Pons (tissue), 1 donor: ENCODE results near the gene TRAPPC10.

Source experiments
- DNase-seq: peaks from one replicate; pipeline ENCODE4 v3.0.0-alpha.2; 2016; ENCODE audit warnings: low spot score

Gene TRAPPC10

DNA sequence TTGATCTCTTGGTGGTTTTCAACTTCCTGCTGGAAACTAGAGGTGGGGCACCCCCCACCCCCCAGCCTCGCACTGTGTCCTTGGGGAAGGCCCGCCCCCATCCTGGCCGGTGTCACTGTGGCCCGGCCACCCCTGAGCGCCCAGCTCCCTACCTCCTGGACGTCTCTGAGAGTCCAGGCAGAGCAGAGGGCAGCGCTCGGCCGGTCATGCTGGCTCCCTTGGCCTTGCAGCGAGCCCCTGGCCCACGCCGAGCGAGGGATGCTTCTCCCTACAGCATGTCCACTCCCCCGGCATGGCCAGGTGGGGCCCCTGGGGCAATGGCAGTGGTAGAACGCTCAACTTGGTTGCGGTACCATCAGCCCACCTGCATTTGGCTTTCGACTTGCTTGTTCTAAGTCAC is 28.7 kb upstream of the TRAPPC10 start:
- DNase-seq, result no peak

DNA sequence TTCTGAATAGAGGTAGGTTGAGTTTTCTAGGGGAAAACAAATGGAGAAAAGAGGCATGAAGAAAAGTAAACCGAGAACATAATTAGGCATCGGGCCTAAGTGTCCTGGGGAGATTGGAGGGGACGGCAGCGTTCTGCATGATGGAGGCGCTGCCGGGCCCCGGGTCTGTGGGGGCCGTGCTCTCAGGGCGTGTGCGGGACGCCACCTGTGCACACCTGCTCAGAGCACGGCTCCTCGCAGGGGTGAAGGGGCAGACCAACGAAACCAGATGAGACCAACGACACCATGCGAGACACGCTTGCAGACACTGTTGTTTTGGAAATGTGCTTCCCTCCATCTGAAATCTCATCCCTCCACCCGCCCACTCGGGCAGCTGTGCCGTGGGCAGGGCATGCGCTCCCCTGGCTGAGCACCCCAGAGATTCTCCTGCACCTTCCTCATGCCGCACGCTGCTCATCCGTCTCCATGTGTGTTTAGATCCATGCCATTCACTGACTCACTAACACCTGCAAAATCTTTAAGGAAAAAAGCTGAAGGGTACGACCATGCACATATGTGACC is 28.2 kb upstream of the TRAPPC10 start:
- DNase-seq, result no peak

DNA sequence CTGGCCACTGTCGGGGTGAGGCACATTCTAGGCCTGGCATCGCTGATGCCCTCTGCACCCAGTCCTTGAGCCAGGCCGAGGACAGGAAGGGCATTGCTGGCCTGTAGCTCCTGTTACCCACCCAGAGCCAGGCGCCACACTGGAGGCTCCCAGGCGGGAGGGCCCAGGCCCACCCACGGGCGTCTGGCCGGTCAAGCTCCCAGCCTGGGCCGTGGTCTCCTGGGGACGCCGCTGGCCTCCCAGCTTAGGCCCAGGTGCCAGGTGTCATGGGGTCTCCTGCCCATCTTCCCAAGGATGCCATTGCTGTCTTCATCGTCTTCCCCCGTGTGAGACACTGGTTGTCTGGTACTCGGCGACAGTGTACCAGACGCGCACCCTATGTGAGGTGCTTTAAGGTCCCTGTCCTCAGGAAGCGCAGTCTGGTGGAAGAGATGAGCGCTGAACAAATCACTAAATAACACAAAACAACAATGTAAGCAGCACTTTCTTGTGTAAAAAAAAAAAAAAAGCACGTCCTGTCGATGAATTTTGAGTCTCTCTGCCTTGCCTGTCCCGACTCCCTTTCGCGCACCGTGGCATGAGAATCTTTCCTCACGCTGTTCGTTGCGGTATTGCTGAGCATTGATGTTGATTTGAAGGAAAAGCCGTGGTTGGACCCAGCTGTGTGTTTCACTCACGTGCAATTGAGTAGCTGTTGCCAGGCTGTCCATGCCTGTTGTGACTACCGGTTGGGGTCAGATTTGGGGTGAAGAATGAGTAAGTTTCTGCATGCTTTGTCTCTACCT is 27.0 kb upstream of the TRAPPC10 start:
- DNase-seq, result no peak

DNA sequence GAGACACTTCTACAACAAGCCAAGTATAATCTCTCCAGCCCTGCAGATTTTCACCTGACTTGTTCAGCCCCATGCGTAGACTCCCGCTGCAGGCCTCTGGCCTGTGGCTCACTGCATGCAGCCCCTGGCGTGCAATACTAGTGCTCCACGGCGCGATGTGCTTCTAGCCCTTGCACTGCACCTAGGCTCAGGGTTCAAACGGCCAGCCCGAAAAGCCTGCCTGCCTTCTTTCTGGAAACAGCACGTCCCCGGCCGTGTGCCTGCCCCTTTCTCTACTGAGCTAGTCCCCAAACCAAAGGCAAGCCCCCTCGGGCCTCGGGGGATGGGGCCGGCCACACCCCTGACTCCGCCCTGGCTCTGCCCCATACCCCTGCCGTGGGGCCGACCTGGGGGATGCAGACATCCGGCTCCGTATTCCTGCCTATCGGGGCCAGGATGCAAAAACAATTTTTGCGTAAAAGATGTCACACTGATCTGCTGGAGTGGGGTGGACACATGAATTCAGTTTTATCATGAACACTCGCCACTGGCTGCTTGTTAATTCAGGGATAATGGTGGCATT is 26.3 kb upstream of the TRAPPC10 start:
- no peak for DNase-seq

DNA sequence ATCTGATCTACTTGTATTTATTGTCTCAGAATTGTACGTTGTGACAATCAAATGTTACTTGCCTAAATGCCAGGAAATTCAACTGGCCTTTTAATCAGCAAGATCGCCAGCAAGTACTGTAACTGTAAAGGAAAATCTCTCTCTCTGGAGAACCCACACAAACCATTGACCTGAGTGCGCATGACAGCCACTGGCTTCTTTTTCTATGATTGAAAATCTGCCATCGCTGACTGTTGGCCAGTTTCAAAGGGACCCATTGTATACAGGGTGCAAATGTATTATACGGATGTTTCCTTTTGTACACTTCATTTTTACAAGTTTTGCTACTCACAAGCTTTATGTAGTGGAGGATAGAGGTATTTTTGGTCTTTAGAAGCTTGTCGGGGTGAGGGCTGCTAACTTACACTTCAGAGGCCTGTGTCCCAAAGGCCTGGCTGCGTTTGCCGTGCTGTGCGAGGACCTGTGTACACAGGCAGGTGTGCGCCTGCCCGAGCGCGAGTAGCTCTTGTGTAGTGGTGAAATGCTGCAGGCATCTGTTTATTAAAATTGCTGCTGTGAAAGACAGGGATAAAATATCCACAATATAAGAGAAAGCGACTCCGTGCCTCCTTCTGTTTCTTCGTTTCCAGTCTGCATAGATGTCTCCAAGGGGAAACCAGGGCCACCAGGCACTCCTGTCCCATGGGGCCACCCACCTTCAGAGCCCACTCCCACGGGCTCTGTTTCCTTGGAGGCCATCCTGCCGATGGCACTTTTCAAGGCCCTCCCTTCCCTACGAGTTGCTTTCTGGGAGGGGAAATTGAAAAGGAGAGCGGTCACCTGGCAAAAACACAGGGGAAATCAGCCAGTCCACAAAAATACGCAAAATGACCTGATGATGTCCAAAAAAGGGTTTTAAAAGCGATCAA is 25.3 kb upstream of the TRAPPC10 start:
- DNase-seq, result peak; percentile 89

DNA sequence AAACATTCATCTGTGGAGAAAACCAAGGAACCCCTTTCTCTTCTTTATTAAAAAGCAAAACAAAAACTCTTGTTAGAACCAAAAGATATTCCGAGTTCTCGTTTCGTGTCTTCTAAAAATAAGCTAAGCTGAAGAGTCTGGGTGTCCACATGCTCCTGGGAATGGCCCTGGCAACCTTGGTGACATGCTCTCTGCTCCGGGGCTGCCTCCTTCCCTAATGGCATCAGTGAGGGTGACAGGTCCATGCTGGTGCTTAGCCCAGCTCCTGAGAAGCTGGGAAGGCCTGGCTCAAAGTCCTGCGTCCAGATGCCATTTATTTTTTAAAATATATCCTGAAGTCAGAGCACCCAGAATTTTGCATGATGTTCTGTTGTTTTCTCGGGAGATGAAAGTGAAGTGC is 24.6 kb upstream of the TRAPPC10 start:
- DNase-seq, result peak; percentile 47

DNA sequence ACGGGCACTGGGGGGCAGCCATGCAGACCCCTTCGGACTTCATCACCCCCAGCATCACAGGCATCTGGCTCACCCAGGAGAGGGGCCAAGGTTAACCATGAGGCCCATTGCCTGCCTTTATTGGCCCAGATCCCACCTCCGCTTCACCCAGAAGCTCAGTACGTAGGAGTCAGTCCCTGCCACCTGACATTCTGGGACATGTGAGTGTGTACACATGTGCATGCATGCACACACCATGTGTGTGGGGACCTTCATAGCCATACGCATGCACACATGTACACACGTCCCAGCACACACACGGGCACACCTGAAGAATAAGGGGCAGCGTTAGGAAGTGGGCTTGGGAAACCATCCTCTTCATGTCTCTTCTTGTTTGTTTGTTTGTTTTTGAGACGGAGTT is 24.1 kb upstream of the TRAPPC10 start:
- no peak for DNase-seq

DNA sequence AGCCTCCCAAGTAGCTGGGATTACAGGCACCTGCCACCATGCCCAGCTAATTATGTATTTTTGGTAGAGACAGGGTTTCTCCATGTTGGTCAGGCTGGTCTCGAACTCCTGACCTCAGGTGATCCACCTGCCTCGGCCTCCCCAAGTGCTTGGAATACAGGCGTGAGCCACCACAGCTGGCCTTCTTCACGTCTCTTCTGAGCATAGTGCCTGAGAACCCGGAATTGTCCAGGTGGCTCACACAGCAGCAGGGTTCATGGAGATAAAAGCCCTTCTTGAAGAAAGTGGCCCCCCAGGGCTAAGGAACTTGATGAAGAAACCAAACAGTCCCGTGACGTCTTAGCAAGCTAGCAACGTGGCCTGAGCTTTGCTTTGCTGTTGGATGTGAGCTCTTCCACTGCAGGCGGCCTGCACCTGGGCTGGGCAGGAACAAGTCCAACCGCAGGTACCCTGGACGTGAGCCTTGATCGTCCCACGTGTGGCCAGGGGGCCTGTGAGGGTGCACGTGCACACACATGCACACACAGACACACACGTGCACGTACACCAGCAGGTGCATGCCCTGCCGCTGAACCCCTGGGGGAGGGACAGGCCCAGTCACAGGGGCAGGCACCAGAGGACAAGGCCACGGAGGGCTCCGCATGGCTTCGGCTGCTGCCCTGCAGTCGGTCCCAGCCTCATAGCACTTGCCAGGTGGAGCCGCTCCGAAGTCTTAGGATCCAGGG is 23.4 kb upstream of the TRAPPC10 start:
- no peak for DNase-seq

DNA sequence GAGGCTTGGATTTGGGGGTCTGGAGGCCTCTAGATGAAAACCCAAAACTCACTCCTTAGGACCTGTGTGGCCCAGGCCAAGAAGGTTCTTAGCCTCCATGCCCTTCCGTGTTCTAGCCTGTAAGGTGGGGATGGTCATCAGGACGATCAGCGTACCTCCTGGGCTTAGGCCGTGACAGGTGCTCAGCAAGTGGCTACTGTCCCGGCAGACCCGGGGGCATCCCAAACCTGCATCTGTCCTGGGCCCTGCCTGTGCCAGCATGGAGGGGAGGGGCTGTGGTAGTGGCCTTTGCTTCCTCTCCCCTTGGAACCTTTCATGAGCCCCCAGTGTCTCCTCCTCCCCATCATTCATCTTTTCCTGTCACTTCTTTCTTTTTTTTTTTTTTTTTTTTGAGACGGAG is 22.7 kb upstream of the TRAPPC10 start:
- no peak for DNase-seq

DNA sequence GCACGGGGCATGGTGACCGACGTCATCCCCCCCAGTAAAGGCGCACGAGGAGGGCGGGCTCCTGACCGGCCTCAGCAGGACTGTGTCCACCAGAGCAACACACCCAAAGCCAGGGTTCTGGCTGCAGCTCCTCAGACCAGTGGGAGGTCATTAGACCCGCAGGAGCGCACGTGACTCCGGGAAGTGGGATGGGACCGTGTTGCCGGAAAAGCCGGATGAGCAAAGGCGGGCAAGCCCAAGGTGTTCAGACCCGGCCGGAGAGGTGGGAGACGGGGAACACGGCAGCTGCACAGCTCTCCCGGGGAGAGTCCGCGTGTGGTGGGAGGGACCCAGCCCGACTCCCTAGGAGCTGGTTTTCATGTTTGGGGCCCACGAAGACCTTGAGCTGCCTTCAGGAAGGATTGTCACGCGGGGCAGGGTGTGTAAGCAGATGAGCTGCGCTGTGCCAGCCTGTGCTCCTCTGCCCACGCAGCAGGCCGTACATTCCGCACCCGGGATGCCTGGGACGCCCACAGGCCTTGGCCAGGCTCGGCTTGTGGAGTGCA is 20.6 kb upstream of the TRAPPC10 start:
- DNase-seq, result no peak

DNA sequence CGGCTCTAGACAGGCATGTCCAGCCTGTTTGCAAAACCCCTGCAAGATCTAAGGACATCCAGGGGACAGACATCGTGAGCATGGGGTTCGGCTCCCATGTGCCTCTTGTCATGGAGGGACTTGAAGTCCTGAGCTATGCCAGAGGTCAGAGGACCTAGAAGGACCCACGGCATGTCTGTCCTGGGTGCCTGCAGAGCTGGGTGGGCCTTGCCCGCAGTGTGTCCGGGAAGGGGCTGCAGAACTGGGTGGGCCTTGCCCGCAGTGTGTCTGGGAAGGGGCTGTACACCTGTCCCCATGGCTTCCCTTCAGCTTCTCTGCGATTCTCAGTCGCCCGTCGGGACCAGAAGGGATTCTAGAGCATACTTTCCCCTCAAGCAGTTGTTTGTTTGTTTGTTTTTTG is 20.0 kb upstream of the TRAPPC10 start:
- no peak for DNase-seq

DNA sequence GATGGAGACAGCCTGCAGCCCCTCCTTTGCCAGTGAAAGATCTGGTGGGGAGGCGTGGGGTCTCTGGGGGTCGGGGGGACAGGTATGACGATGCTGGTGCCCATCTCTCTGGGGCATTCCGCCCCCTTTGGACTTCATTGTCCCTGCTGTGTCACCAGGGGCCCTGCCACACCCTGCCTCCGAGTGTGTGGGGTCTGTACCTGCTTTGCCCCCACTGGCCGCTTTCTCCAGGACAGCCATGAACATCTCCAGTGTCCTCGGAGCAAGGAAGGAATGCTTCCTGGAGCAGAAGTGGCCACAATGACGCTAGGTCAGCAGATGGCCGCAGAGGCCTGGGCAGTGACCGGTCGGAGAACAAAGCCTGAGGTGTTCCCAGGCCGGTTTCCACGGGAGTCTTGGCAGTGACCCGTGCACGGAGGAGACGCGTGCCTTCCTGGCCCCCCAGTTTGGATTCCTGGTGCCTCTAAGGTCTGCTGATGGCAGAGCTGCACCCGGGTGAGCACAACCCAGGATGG is 18.6 kb upstream of the TRAPPC10 start:
- no peak for DNase-seq

DNA sequence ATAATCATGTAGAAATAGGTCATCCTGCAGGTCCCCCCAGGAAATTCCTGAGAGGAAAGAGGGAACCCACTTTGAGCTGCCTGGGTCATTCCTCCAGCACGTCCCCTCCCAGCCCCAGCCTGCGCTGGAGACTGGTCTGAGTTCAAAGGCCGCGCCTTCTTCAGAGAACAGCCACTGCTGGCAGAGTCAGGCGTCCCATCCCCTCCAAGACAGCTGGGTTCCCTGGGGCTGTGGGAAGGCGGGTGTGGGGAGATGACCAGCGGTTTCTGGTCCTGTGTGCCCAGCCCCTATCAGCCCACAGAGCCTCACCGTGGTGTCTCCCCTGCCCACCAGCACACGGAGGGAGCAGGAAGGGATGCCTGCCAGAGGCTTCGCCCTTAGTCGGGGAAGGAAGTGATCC is 18.0 kb upstream of the TRAPPC10 start:
- no peak for DNase-seq

DNA sequence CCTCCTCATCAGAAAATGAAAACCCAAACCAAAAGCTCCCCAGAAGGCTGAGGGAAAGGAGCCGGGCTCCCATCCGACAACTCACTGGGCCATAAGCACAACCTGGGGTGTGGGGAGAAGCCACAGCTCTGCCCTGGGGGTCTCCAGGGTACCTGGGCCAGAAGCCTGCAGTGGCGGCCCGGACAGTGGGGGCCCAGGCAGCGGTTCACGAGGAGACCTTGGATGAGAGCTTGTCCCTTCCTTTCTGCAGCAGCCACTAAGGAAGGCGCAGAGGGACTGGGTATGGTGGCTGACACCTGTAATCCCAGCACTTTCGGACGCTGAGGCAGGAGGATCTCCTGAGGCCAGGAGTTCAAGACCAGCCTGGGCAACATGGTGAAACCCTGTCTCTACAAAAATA is 17.5 kb upstream of the TRAPPC10 start:
- DNase-seq, result no peak

DNA sequence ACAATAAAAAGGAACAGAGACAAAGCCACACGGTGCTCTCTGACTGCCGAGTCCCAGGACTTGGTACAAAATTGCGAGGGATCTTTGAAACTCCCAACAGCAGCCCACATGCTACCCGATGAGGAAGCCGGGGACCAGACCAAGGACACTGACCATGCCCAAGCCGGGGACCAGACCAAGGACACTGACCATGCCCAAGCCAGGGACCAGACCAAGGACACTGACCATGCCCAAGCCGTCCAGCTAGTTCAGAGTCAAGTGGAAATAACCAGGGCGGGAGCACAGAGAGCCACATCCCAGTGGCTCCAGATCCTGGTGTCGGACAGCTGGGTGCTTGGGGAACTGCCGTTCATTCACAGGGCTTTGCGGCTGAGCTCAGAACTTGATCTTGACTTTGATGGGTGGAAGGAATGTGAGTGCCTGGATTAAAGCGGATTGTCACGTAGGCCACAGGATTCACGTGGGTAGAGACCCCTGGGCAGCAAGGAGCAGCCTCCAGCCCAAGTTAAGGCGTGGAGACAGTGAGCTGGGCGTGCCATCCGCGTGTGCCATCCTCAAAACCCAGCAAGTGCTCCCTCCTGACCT is 16.5 kb upstream of the TRAPPC10 start:
- DNase-seq, result no peak

DNA sequence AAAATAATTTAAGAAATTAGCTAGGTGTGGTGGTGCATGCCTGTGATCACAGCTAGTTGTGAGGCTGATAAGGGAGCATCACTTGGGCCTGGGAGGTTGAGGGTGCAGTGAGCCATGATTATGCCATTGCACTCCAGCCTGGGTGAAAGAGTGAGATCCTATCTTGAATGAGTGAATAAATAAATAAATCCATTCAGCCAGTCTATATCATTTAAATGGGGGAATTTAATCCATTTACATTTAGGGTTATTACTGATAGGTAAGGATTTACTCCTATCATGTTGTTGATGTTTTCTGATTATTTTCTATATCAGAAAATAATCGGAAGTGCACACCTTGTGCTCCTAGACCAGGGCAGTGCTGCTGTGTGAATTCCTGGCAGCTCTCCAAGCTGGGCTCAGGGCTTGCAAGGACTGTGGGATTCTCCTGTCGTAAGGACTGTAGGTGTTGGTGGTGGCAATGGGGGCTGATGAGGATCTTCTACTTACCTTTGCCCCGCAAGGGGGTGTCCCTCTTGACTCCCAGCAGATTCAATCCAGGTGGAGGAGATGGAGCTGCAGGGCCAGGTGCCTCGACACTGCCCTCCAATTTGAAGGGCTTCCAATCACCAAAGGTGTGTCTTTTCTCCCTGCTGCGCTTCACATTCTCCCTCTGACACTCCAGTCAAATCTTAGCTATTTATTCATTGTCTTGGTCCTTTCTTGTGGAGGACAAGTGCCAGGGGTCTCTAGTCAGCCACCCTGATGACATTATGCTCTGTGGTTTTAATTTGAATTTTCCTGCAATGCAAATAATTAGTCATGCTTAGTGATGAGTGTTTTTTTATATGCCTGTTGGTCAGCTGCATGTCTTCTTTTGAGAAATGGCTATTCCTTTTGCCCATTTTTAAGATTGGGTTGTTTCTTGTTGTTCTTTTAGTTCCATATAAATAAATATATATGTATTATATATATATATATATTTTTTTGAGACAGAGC is 14.1 kb upstream of the TRAPPC10 start:
- DNase-seq, result no peak

DNA sequence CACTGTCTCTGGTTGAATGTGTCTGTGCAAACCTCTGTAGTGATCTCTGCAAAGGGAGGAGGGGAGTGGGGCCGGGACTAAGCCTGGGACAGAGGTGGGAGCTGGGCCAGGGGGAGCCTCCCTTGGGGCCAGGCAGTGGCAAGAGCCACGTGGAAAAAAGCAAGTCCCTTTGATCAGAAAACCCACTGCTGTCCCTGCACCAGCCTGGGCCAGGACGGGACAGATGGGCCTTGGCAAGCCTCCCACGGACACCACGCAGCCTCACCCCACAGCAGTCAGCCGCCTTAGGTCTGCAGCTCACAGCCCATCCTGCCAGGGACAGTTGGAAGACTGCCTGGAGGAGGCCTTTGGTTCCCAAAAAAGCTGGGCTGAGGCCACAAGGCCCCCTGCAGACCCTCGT is 11.7 kb upstream of the TRAPPC10 start:
- DNase-seq, result peak; percentile 93

DNA sequence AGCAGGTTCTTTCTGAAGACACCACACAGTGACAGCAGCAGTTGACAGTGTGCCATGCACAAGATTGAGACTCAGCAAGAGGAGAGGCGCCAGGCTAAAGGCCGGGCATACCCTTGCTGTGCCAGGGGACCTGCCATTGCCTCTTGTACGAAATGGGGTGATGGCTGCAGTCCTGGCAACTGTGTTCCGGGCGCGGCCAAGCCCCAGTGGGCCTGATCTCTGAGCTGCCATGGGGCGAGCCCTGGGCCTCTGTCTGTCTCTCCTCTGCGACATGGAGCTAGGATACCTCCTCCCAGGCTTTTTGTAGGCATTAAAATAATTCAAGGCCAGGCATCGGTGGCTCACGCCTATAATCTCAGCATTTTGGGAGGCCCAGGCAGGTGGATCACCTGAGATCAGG is 9.6 kb upstream of the TRAPPC10 start:
- no peak for DNase-seq

DNA sequence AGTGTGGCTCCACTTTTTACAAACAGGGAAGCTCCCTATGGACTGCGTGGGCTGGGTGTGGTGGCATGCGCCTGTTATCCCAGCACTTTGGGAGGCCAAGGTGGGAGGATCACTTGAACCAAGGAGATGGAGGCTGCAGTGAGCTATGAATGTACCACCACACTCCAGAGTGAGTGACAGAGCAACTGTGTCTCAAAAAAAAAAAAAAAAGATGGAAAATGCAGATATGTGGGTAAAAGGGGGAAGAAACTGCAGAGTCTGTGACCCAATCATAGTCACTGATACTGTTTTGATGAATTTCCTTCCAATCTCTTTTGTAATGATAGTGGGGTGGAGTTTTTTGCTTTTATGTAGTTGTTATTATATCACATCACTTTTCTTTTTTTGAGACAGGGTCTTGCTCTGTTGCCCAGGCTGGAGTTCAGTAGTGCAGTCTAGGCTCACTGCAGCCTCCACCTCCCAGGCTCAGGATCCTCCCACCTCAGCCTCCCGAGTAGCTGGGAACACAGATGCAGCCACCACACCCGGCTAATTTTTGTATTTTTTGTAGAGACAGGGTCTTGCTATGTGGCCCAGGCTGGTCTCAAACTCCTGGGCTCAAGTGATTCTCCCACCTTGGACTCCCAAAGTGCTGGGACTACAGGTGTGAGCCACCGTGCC is 8.7 kb upstream of the TRAPPC10 start:
- no peak for DNase-seq
